ENCODE measurements around the gene ERGIC1.

DNA sequence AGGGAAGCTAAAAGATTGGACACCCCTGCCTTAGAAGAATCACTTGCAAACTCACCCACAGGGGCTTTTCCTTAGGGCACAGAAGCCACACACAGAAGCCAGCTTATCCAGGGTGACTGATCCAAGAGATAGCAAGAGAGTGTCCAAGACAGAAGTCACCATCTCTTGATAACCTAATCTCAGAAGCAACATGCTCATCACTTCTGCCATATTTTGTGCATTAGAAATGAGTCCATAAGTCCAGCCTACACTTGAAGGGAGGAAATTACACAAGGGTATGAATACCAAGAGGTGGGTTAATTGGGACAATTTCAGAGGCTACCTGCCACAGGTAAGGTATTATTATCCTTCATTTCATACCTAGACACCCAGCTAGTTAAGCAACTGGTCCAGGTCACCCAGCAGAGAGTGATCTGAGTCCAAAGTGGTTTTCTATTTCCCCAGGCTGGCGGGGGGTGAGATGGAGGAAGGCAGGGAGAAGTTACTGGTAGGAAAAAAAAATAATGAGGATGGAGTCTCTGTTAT lies 3.7 kb upstream of the ERGIC1 start:
- TF ChIP-seq, protein P1, sequence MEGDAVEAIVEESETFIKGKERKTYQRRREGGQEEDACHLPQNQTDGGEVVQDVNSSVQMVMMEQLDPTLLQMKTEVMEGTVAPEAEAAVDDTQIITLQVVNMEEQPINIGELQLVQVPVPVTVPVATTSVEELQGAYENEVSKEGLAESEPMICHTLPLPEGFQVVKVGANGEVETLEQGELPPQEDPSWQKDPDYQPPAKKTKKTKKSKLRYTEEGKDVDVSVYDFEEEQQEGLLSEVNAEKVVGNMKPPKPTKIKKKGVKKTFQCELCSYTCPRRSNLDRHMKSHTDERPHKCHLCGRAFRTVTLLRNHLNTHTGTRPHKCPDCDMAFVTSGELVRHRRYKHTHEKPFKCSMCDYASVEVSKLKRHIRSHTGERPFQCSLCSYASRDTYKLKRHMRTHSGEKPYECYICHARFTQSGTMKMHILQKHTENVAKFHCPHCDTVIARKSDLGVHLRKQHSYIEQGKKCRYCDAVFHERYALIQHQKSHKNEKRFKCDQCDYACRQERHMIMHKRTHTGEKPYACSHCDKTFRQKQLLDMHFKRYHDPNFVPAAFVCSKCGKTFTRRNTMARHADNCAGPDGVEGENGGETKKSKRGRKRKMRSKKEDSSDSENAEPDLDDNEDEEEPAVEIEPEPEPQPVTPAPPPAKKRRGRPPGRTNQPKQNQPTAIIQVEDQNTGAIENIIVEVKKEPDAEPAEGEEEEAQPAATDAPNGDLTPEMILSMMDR (IDR thresholded peaks at IDR 0.05): no peak
- no peak for TF ChIP-seq POLR2A (IDR thresholded peaks at IDR 0.05)

Data from body of pancreas (tissue), 4 donors.